GM10847 (cell line): ENCODE measurements around the gene GLI3.

Experiments used
- POLR2A ChIP-seq: IDR thresholded peaks from 2 replicates; pipeline ENCODE4 v1.6.1; 2011; ENCODE audit not compliant: insufficient read length; ENCODE audit errors: extremely low read depth

Gene GLI3

DNA sequence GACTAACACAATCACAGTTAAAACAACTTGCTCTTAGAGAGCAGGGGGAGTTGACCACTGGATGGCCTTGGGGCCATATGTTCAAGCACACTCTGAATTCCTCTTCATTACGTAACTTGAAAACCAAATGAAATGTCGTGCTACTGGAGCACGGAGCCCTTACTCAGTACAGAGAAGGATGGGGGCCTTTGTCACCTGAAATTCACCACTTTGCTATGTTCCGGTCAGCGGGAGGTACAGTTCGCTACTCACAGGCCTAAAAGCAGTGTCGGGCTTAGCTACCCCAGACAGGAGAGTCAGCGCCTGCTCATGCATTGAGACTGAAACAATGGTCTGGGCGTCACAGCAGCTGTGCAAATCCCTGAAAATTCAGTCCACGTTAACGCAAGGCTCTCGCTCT is 39.6 kb downstream of the GLI3 start:
- TF ChIP-seq POLR2A = no peak

DNA sequence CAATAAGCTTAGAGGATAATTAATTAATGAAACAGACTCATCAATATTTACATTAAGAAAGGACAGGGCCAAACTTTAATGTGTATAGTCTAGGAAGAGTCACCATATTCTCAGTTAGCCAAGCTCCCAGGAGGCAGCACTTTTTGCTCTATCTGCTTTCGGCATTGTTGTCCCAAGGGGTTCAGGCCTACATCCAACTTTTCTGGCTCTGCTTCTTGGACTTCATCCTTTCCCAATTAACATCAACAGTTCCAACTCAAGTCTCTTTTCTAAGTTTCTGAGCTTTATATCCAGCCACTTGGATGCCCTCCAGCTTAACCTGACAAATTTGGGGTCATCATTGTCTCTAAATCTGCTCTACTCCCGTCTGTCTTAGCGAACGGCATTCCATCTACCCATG is 42.8 kb downstream of the GLI3 start:
- TF ChIP-seq POLR2A = no peak

GRCh38 chr7:42193471-42194129 is 43.4 kb downstream of the GLI3 start:
- TF ChIP-seq POLR2A = no peak

- no peak for TF ChIP-seq POLR2A
Observed at GRCh38 chr7:42192851-42193461, 44.1 kb downstream of the GLI3 start.

DNA sequence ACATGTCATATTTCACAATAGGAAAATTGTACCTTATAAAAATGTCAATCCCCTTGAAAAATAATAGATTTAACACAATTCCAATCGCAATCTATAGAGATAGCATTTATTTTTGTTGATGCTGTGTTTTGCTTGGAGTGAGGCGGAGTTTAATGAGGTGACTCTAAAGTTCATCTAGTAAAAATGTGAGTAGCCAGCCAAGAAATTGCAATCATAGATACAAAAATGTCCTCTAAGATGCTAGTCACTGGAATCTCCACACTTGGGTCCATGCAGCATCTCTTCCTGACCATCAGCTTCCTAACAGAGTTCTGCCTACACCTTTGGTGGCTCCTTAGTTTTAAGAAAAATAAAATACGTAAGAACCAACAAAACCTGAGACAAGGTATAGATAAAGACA is 44.9 kb downstream of the GLI3 start:
- no peak for TF ChIP-seq POLR2A

GRCh38 chr7:42189535-42189934 is 47.5 kb downstream of the GLI3 start:
- TF ChIP-seq POLR2A = no peak

- no peak for TF ChIP-seq POLR2A
Observed at GRCh38 chr7:42186151-42186550, 50.9 kb downstream of the GLI3 start.

DNA sequence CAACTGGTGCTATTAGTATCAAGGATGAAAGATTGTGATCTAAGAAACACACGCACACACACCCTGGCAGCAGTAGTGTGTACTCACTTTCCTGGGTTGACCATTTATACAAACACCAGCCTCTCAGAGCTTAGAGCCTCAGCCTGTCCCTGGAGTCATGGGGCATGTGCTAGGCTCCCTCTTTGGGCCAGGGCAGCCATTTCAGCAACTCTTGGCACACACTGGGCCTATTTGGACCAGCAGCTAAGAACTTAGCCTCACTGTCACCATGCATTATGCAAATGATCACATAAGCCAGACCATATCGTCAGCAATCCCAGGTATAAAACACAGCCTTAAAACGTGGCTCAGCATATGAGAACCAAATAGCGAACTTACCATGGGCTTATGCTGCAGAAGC is 51.3 kb downstream of the GLI3 start:
- no peak for TF ChIP-seq POLR2A

DNA sequence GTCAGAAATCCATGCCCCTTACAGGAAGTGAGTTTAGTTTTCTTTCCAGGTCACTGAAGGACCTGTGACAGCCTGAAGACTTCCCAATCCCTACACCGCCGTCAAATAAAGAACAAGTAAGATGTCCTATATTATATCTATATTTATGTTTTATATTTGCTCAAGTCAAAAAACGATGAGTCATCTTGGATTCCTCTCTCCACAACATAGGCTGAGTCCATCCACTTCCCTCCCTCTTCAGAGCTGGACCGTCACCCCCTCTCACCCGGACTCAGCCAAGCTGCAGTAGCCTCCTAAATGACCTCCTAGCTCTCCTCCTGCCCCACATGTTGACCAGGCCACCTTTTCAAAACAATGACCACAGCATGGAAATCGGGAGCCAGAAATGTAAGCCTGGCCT is 53.5 kb downstream of the GLI3 start:
- no peak for TF ChIP-seq POLR2A

DNA sequence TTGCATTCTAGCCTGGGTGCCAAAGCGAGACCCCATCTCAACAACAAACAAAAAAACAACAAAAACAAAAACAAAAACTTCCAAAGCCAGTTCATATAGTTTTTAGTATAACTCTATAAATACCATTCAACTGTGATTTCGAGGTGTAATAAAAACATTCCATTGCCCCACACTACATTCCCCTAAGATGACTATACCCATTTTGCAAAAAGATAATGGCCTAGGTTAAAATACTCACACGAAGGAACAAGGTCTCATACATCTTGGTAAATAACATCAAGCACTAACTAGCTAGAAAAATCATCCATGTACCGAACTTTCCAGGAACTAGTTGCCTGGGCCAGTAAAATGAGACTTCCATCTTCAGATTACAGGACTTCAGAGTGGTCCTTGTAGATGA is 55.4 kb downstream of the GLI3 start:
- TF ChIP-seq POLR2A = no peak

- no peak for TF ChIP-seq POLR2A
Observed at GRCh38 chr7:42180806-42181205, 56.2 kb downstream of the GLI3 start.

DNA sequence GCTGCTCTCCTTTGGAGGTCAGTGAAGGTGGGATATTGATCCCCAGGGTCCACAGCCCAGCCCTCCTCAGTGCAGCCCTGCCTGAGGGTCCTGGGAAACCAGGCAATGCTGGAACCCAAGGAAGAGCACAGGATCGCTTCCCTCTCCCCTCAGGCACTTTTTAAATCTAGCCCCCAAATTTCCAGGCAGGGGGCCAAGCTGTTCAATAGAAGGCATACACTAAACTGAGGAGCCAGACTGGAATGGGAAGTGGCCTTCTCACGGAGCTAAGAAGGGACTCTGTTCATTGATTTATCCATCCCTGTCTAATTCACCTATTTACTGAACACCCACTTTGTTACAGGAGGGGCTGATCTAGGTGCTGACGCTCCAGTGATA is 60.3 kb downstream of the GLI3 start:
- TF ChIP-seq POLR2A = no peak

DNA sequence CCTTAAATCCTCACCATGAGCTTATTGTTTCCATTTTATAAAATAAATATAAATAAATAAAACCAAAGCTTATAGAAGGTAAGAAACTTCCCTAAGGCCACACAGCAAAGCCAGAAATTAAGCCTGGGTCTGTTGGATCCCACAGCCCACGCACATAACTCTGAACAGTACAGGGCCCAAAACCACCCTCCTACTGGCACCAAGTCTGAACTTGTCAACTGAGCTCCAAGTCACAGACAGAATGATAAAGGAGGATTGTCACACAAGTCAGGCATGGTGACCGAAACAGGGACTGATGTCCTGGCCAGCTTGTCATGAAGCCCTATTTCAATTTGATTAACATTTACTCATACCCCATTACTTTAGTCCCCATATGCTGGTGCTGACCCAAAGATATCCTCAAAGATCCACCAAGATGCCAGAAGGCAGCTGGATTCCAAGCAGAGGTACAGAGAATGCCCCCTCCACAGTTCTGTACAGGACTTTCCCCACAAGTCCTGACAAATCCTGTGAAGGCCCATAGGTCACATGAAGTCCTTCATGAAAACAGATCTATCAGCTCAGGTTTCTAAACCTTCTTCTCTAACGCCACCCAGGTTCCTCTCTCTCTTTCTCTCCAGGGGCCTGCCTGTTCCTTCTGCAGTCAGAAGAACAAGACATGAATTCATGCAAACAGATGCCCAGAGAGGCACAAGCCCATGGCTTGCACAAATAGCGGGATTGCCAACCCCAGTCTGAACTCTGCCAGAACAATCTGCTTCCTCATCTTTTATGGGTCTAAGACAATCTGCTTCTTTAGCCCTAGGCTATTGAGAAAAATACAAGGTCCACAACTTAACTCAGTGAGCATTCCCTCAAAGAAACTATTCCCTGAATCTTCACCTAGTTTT is 60.9 kb downstream of the GLI3 start:
- no peak for TF ChIP-seq POLR2A

- no peak for TF ChIP-seq POLR2A
Observed at GRCh38 chr7:42174391-42174912, 62.6 kb downstream of the GLI3 start.

DNA sequence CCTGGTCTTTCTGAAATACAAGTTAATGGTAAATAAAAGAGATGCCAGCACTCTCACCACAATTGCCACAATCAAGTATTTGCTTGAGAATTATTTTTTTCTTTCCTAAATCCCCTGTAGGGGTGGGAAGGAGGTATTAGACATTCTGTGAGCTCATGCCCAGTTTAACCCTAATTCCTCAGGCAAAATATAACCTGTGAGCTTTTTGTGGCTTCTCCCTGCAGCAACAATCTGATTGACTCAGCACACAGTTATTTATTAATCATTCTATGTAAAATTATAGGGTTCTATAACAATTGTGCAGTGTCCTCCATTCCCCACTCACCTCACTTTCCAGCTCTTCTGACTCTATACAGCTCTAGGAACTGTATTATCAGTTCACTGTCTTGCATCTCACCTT is 66.3 kb downstream of the GLI3 start:
- no peak for TF ChIP-seq POLR2A

DNA sequence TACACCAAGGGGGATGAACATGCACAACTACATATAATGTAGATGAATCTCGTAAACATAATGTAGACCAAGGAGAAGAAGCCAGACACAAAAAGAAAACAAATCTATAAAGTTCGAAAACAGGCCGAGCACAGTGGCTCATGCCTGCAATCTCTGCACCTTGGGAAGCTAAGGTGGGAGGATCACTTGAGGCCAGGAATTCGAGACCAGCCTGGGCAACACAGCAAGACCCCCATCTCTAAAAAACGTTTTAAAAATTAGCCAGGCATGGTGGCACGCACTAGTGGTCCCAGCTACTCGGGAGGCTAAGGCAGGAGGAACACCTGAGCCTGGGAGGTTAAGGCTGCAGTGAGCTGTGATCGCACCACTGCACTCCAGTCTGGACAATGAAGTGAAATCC is 68.5 kb downstream of the GLI3 start:
- TF ChIP-seq POLR2A = no peak

GRCh38 chr7:42167631-42168236 is 69.3 kb downstream of the GLI3 start:
- TF ChIP-seq POLR2A = no peak
